ENCODE results near the gene TMEM115.

Gene TMEM115

GRCh38 chr3:50316657-50317242, 42.6 kb downstream of the TMEM115 start (continued):
- TF ChIP-seq PRDM10 (tag by site-specific recombination; IDR thresholded peaks at IDR 0.05) (peak; percentile 32; the same call in 1 of the 2 replicates), ZNF837 (tag by site-specific recombination; IDR thresholded peaks at IDR 0.05) (no peak), ZNF148 (tag by site-specific recombination; IDR thresholded peaks at IDR 0.05; ENCODE audit: borderline replicate concordance) (no peak), ZNF354C (tag by site-specific recombination; IDR thresholded peaks at IDR 0.05; ENCODE audit: borderline replicate concordance, low read depth) (no peak), ZNF777 (tag by site-specific recombination; IDR thresholded peaks at IDR 0.05; ENCODE audit: borderline replicate concordance) (no peak), ZNF785 (tag by site-specific recombination; IDR thresholded peaks at IDR 0.05) (no peak), EGR2 (tag by site-specific recombination; IDR thresholded peaks at IDR 0.05; ENCODE audit: low read depth) (peak; percentile 94), ZNF621 (tag by site-specific recombination; IDR thresholded peaks at IDR 0.05) (no peak), ZNF398 (tag by site-specific recombination; IDR thresholded peaks at IDR 0.05) (peak; percentile 90), ZSCAN16 (tag by site-specific recombination; IDR thresholded peaks at IDR 0.05) (no peak), HIC1 (tag by site-specific recombination; IDR thresholded peaks at IDR 0.05) (peak; percentile 54; the same call in 1 of the 2 replicates), ZEB2 (tag by site-specific recombination; IDR thresholded peaks at IDR 0.05) (no peak), ZNF341 (tag by site-specific recombination; IDR thresholded peaks at IDR 0.05; ENCODE audit: low read depth) (0 out of 2 replicates have a peak, but pooled peaks have one; percentile 14), TRIM28 (IDR thresholded peaks at IDR 0.05; ENCODE audit: borderline replicate concordance, low read length) (no peak), ZBTB26 (tag by site-specific recombination; optimal IDR thresholded peaks at IDR 0.05) (no peak), PRDM2 (tag by site-specific recombination; IDR thresholded peaks at IDR 0.05; ENCODE audit: borderline replicate concordance) (no peak), ZNF280C (tag by site-specific recombination; IDR thresholded peaks at IDR 0.05) (no peak), ZNF792 (tag by site-specific recombination; IDR thresholded peaks at IDR 0.05) (no peak), KLF8 (tag by site-specific recombination; IDR thresholded peaks at IDR 0.05) (no peak)

Measured in HEK293 (cell line).